ENCODE results near the gene MXRA8. TPM values are rescaled to one million over a fixed set of nuclear protein-coding genes. Genes with fewer than 3 reads are reported as not detected.

The MXRA8 gene
- total RNA-seq, 4 donors from 2014 or later: 57.1 to 143 (median 106) TPM

- H3K36me3 ChIP-seq: no peaks in the 10 kb centered on the region
- WGBS, 2 donors: 71 to 76% methylated on average over 17 to 19 of the region's 20 CpGs
- peak overlapping the region in 2 of 3 donors; percentile 86 to 87 for H3K27ac ChIP-seq
- TF ChIP-seq POLR2A (IDR thresholded peaks at IDR 0.05) (no peak), CTCF (IDR thresholded peaks at IDR 0.05) (no peak)
- H3K9me3 ChIP-seq: no peaks in the 10 kb centered on the region
- H3K4me3 ChIP-seq (replicated peaks in 1 of 3): no peak overlapping the region
- no peaks in the 10 kb centered on the region for H3K27me3 ChIP-seq
- intact Hi-C loops (cut with DNase I): no loop called here
- H3K4me1 ChIP-seq: peaks cover 40 to 59% of the 10 kb centered on the region in 2 donors
- peak in 1 of 2 donors; percentile 47 for DNase-seq
Measured at GRCh38 chr1:1360506-1361169, 2.3 kb upstream of the MXRA8 start.

GRCh38 chr1:1359664-1360468 lies 1.5 kb upstream of the MXRA8 start:
- Histone ChIP-seq H3K36me3 (no peaks in the 10 kb centered on the region), H3K4me1 (peaks cover 43 to 67% of the 10 kb centered on the region in 2 donors), H3K27ac (peak overlapping the region; percentile 41 to 87 (median 86)), H3K27me3 (no peaks in the 10 kb centered on the region), H3K9me3 (no peaks in the 10 kb centered on the region), H3K4me3 (replicated peaks in 1 of 3) (no peak overlapping the region)
- WGBS, 2 donors: 29 to 40% methylated on average over 9 to 14 of the region's 28 CpGs
- TF ChIP-seq CTCF (IDR thresholded peaks at IDR 0.05) (no peak), POLR2A (IDR thresholded peaks at IDR 0.05) (no peak)
- DNase-seq: peak; percentile 65 to 70
- intact Hi-C loops (cut with DNase I): loop anchor here (5.0 kb wide), 1 partner anchor 43 kb away; no protein-coding TSS in a partner anchor

- peaks cover 0 to 4% of the 10 kb centered on the region in 2 donors for H3K36me3 ChIP-seq
- H3K4me1 ChIP-seq: peaks cover 43 to 73% of the 10 kb centered on the region in 2 donors
- H3K27me3 ChIP-seq: no peaks in the 10 kb centered on the region
- WGBS, 2 donors: 15 to 42% methylated on average over 4 to 6 of the region's 6 CpGs
- no peaks in the 10 kb centered on the region for H3K9me3 ChIP-seq
- intact Hi-C loops (cut with DNase I): loop anchor here (5.0 kb wide), 1 partner anchor 42 kb away; no protein-coding TSS in a partner anchor
- H3K27ac ChIP-seq: peak overlapping the region; percentile 49 to 87 (median 86)
- H3K4me3 ChIP-seq (replicated peaks in 1 of 3): no peak overlapping the region
- TF ChIP-seq POLR2A (IDR thresholded peaks at IDR 0.05) (no peak), CTCF (IDR thresholded peaks at IDR 0.05) (no peak)
- peak in 1 of 2 donors; percentile 44 for DNase-seq
Measured at GRCh38 chr1:1359308-1359663, 931 bp upstream of the MXRA8 start.

GRCh38 chr1:1357871-1358432 lies 403 bp downstream of the MXRA8 start:
- 9 to 26% methylated on average over 10 to 12 of the region's 18 CpGs for WGBS, 2 donors
- intact Hi-C loops (cut with DNase I): loop anchor here (5.0 kb wide), 1 partner anchor 41 kb away; no protein-coding TSS in a partner anchor
- Histone ChIP-seq H3K4me3 (replicated peaks in 1 of 3) (peak overlapping the region in 1 of 3 donors; percentile 28), H3K27ac (peak overlapping the region; percentile 49 to 87 (median 86)), H3K9me3 (no peaks in the 10 kb centered on the region), H3K36me3 (peaks cover 0 to 4% of the 10 kb centered on the region in 2 donors), H3K27me3 (no peaks in the 10 kb centered on the region), H3K4me1 (peaks cover 43 to 84% of the 10 kb centered on the region in 2 donors)
- TF ChIP-seq CTCF (IDR thresholded peaks at IDR 0.05): no peak
- no peak for TF ChIP-seq POLR2A (IDR thresholded peaks at IDR 0.05)
- no peak for DNase-seq

Data from thyroid gland (tissue), 4 donors.